Measurements from ENCODE around the gene SLC24A3. TPM values are rescaled to one million over a fixed set of nuclear protein-coding genes. Genes with fewer than 3 reads are reported as not detected.

Gene SLC24A3
- total RNA-seq, 6 donors from 2014 or later: 6.3 to 10.8 (median 9.3) TPM

DNA sequence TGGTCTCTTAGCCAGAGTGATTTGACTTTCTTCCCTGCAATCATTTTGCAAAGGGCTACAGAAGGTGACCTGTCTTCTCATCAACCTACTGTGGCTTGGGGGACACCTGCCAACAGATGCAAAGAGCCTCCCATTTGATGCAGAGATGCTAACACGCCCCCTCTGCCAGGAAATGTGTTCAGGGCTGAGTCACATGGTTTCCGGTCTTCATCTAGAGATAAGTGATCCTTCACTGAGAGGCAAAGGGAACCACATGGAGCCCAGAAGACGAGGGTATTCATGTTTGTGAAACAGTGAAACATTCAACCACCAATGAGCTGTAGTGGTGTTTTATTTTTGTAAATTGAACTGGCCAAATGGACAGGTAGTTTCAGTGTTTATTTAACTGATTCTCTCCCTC, 436.6 kb downstream of the SLC24A3 start:
- Histone ChIP-seq H3K27me3 (no peaks in the 10 kb centered on the region), H3K36me3 (no peaks in the 10 kb centered on the region), H3K27ac (no peak overlapping the region), H3K4me1 (no peaks in the 10 kb centered on the region), H3K9me3 (no peaks in the 10 kb centered on the region), H3K4me3 (no peak overlapping the region)
- ATAC-seq (ENCODE audit: low FRiP score in 2 of 2): no peak
- DNase-seq: no peak
- TF ChIP-seq POLR2A (IDR thresholded peaks at IDR 0.05) (no peak), POLR2AphosphoS5 (IDR thresholded peaks at IDR 0.05) (no peak), EP300 (IDR thresholded peaks at IDR 0.05) (no peak)
- TF ChIP-seq, protein P1, sequence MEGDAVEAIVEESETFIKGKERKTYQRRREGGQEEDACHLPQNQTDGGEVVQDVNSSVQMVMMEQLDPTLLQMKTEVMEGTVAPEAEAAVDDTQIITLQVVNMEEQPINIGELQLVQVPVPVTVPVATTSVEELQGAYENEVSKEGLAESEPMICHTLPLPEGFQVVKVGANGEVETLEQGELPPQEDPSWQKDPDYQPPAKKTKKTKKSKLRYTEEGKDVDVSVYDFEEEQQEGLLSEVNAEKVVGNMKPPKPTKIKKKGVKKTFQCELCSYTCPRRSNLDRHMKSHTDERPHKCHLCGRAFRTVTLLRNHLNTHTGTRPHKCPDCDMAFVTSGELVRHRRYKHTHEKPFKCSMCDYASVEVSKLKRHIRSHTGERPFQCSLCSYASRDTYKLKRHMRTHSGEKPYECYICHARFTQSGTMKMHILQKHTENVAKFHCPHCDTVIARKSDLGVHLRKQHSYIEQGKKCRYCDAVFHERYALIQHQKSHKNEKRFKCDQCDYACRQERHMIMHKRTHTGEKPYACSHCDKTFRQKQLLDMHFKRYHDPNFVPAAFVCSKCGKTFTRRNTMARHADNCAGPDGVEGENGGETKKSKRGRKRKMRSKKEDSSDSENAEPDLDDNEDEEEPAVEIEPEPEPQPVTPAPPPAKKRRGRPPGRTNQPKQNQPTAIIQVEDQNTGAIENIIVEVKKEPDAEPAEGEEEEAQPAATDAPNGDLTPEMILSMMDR (IDR thresholded peaks at IDR 0.05): no peak
- 57 to 58% methylated on average over 3 of the region's 3 CpGs for WGBS, 2 donors

DNA sequence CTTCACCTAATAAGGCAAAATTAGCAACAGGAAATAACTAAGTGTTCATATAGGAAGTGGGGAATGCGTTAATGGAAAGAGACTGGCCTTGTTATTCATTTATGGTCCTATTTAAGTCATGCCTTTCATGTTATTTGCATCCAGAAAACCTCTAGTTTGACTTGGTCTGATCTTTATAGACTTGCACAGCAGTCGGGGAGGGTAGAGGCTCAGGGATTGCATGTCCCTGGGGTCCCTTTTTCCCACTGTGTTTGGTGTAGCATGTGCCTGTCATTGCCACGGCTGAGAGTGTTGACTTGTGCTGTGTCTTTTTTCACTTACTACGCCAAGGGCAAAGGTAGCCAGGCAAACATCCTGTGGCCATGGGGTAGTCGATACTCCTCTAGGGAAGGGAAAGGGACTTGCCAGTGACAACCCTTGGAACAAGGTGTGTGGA, 440.2 kb downstream of the SLC24A3 start:
- Histone ChIP-seq H3K4me1 (no peaks in the 10 kb centered on the region), H3K9me3 (no peaks in the 10 kb centered on the region), H3K27ac (no peak overlapping the region), H3K36me3 (no peaks in the 10 kb centered on the region), H3K4me3 (no peak overlapping the region), H3K27me3 (no peaks in the 10 kb centered on the region)
- WGBS, 2 donors: 67 to 79% methylated on average over 5 of the region's 5 CpGs
- no peak for DNase-seq
- ATAC-seq (ENCODE audit: low FRiP score in 2 of 2): no peak
- TF ChIP-seq POLR2A (IDR thresholded peaks at IDR 0.05) (no peak), EP300 (IDR thresholded peaks at IDR 0.05) (no peak), POLR2AphosphoS5 (IDR thresholded peaks at IDR 0.05) (no peak)
- TF ChIP-seq, protein P1 (IDR thresholded peaks at IDR 0.05): no peak

GRCh38 chr20:19653327-19653726, 440.9 kb downstream of the SLC24A3 start:
- H3K27ac ChIP-seq: no peak overlapping the region
- no peaks in the 10 kb centered on the region for H3K4me1 ChIP-seq
- H3K9me3 ChIP-seq: no peaks in the 10 kb centered on the region
- H3K4me3 ChIP-seq: no peak overlapping the region
- TF ChIP-seq, protein P1 (IDR thresholded peaks at IDR 0.05): no peak
- TF ChIP-seq EP300 (IDR thresholded peaks at IDR 0.05) (no peak), POLR2A (IDR thresholded peaks at IDR 0.05) (no peak), POLR2AphosphoS5 (IDR thresholded peaks at IDR 0.05) (no peak)
- ATAC-seq (ENCODE audit: low FRiP score in 2 of 2) (no peak), DNase-seq (no peak)
- no peaks in the 10 kb centered on the region for H3K27me3 ChIP-seq
- H3K36me3 ChIP-seq: no peaks in the 10 kb centered on the region
- 69 to 92% methylated on average over 5 to 6 of the region's 6 CpGs for WGBS, 2 donors

GRCh38 chr20:19654921-19655320, 442.5 kb downstream of the SLC24A3 start:
- H3K27ac ChIP-seq: no peak overlapping the region
- no peaks in the 10 kb centered on the region for H3K27me3 ChIP-seq
- no peak overlapping the region for H3K4me3 ChIP-seq
- H3K9me3 ChIP-seq: no peaks in the 10 kb centered on the region
- DNase-seq (peak in 1 of 2 donors; percentile 13), ATAC-seq (ENCODE audit: low FRiP score in 2 of 2) (no peak)
- no peaks in the 10 kb centered on the region for H3K4me1 ChIP-seq
- WGBS, 2 donors: 87 to 92% methylated on average over 8 of the region's 8 CpGs
- TF ChIP-seq, protein P1 (IDR thresholded peaks at IDR 0.05): no peak
- TF ChIP-seq EP300 (IDR thresholded peaks at IDR 0.05): no peak
- TF ChIP-seq POLR2A (IDR thresholded peaks at IDR 0.05): no peak
- TF ChIP-seq POLR2AphosphoS5 (IDR thresholded peaks at IDR 0.05): no peak
- H3K36me3 ChIP-seq: no peaks in the 10 kb centered on the region

GRCh38 chr20:19658137-19658536, 445.7 kb downstream of the SLC24A3 start:
- DNase-seq (peak in 1 of 2 donors; percentile 47), ATAC-seq (ENCODE audit: low FRiP score in 2 of 2) (peak in 1 of 2 donors; percentile 38)
- WGBS, 2 donors: 61 to 72% methylated on average over 12 to 15 of the region's 15 CpGs
- Histone ChIP-seq H3K27ac (no peak overlapping the region), H3K36me3 (no peaks in the 10 kb centered on the region), H3K9me3 (no peaks in the 10 kb centered on the region), H3K4me1 (peaks cover 0 to 8% (median 1%) of the 10 kb centered on the region in 4 donors), H3K4me3 (peak overlapping the region in 1 of 4 donors; percentile 7), H3K27me3 (no peaks in the 10 kb centered on the region)
- TF ChIP-seq POLR2A (IDR thresholded peaks at IDR 0.05): no peak
- no peak for TF ChIP-seq POLR2AphosphoS5 (IDR thresholded peaks at IDR 0.05)
- TF ChIP-seq, protein P1 (IDR thresholded peaks at IDR 0.05): no peak
- no peak for TF ChIP-seq EP300 (IDR thresholded peaks at IDR 0.05)

Data from upper lobe of left lung (tissue), 6 donors.